Eye (tissue), 1 donor: ENCODE results near the gene KIN.
"Not testable (repeated sequence)": the region's sequence is repeated elsewhere in the genome, so short reads cannot be mapped to it uniquely, and the experiment has no call there.

ENCODE experiments used
- DNase-seq: peaks from one replicate; pipeline ENCODE4 v3.0.0-alpha.2; 2015

Gene KIN

DNA sequence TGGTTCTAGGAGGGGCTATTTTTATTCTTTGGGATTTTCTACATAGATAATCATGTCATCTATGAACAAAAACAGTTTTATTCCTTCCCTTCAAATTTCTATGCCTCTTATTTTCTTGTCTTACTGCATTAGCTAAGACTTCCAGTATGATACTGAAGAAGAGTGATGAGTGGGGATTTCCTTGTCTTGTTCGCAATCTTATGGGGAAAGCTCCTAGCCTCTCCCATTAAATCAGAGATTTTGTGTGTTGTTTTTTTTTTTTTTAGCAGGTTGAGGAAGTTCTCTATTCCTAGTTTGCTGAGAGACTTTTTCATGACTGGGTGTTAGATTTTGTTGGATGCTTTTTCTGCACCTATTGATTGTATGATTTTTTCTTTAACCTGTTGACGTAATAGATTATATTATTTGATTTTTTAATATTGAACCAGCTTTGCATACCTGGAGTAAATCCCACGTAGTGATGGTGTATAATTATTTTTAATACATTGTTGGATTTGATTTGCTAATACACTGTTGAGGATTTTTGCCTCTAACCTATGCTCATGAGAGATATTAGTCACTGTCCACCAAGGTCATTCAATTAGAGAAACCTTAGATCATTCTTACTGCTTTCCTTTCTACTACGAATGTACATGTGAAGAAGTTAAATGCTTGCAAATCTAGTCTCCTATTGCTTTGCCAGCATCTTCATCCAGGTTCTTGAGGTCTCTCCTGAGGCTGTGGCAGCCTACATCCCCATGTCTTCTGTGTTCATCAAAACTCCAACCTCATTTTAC, 6.6 kb upstream of the KIN start:
- no peak for DNase-seq

DNA sequence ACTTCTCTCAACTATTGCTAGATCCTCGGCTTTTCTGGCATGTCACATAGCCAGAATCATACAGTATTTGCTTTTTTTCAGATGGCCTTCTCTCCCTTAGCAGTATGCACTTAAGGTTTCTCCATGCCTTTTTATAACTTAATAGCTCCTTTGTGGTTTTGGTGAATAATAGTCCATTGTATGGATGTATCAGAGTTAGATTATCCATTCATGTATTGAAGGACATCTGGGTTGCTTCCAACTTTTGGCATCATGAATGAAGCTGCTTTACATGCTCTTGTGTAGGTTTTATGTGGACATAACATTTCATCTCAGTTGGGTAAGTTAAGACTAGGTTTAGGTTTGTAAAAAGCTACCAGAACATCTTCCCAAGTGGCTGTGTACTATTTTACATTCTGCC, 4.7 kb upstream of the KIN start:
- no peak for DNase-seq

DNA sequence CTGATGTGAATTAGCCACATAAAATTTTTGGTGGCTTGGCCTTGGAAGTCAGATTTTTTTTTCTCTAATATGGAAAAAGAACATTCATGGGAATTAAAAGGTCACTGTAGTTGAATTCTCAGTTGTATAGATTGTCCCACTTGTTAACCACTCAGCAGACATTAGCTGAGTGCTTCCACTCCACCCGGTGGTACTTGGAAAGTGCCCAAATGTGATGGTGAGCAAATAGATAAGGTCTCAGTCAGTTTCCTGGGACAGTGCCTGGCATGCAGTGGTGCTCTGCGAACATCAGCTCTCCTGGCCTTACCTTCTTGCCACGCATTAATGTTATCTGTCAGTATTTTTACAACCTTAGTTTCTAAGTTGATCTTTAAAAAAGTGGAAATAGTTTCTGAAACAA, 1.6 kb upstream of the KIN start:
- no peak for DNase-seq

DNA sequence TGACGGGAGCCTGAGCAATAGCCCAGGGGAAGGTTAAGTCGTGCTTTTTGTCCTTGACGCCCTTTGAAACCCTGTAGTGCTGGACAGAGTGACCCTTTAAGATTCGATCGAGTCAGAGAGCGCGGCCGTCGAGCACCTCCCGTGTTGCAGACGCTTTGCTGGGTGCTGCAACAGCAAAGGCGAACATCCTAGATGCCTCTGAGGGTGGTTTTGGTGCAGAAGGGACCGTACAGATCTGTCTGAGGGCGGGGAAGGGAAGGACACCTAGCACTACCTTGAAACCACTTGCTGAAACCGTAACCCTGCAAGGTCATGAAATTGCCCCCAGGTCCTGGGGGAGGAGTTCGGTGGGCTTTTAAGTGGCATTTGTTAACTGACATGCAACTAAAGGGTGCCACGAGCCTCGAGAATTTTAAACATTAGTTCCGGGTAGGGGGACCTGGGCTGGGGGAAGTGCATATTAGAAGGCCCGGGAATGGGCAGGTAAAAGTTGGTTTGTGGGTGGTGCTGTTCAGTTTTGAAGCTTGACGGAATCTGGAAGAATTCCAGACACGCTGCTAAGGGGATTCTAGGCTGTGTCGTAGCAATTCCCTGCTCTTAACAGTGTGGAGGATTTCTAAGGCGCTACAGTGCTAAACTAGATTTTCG, 970 bp upstream of the KIN start:
- peak; percentile 35 for DNase-seq

DNA sequence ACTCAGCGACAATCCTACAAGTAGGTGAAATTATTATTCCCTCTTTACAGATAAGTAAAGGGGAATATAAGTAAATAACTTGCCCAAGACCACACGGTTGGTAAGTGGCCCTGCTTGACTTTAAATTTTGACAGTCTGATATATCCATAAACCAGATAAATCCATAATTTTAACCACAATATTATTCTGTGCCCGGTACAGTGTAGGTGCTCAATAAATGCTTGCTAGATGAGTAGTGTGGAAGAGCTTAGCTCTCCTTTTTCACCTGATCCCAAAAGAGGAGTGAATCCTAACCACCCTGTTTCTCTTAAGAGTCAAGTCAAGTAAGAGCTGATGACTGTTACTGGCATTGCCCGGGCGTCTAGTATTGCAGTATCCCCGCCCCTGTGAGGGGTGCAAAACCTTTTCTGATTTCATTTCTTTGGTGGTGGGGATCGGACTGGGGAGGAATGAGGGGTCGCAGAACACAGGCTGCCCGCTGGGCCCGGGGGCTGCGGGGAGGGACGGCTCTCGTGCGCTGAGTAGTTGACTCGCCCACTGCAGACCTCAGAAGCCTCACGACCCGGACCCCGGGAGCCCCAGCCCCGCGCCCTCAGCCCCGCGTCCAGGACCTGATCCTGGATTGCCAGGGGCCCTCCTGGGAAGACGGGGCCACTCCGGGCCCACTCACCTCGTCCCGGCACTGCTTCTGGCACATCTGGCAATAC, 490 bp downstream of the KIN start:
- DNase-seq, result no peak

DNA sequence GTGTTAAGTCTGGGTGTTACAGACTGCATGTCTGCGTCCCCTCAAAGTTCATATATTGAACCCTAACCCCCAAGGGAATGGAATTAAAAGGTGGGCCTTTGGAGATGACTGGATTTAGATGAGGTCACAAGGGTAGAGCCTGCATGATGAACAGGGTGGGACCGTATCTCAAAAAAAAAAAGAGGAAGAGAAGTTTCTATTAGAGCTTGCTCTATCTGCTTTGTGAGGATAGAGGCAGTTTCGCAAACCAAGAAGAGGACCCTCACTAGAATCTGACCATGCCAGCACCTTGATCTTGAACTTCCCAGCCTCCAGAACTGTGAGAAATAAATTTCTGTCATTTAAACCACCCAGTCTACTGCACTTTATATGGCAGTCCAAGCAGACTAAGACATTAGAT, 1.4 kb downstream of the KIN start:
- DNase-seq, result no peak

DNA sequence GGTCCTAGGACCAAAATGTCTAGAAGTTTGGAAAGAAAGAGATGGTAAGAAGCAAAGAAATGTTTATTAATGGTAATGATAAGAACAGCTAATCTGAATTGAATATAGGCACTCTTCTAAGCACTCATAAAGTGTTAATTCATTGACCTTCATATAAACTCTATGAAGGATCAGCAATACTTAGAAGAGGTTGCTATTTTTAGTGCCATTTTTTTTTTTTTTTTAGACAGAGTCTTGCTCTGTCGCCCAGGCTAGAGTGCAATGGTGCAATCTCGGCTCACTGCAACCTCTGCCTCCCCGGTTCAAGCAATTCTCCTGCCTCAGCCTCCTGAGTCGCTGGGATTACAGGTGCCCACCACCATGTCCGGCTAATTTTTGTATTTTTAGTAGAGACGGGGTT, 5.6 kb downstream of the KIN start:
- not testable (repeated sequence) for DNase-seq

DNA sequence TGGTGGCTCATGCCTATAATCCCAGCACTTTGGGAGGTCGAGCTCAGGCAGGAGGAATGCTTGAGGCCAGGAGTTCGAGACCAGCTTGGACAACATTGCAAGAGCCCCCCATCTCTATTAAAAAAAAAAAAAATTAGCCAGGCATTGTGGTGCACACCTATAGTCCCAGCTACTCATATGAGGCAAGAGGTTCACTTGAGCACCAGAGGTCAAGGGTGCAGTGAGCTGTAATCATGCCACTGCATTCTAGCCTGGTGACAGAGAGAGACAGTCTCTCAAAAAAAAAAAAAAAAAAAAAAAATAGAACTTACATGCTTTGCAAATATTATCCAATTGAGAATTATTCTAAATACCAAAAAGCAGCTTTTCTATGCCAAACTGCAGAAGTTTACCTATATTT, 11.0 kb downstream of the KIN start:
- DNase-seq, result no peak

DNA sequence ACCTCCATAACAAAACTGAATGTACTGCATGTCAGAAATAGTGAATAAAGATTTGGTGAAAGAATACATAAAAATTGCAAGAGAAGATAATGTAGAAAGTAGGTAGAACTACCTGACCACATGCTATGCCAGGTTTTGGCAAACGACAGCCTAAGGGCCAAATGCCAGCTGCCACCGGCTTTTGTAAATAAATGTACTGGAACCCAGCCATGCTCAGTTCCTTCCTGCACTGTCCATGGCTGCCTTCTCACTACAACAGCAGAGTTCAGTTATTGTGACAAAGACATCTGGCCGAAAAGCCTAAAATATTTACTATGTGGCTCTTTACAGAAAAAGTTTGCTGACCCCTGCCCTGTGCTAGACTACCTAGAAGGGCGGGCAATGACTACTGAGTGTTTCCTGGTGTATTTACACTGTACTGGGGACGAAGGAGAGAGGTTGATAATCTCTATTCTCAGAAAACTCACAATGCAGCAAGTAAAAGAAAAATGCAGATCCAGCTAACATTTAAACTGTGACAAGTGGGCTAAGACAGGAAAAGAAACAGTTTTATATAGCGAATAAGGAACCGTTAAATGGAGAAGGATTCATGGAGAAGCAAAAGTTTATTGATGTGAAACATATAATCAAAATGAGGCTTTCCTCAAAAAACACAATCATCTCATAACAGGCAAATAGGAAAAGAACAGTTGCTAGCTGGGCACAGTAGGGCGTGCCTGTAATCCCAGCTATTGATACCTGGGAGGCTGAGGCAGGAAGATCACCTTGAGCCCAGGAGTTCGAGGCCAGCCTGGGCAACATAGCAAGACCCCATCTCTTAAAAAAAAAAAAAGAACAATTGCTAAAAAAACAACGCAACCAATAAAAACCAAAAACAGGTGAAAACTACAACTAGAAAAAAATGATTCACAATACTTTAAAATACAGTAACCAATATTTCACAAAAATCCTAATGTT, 13.7 kb downstream of the KIN start:
- DNase-seq, result no peak

DNA sequence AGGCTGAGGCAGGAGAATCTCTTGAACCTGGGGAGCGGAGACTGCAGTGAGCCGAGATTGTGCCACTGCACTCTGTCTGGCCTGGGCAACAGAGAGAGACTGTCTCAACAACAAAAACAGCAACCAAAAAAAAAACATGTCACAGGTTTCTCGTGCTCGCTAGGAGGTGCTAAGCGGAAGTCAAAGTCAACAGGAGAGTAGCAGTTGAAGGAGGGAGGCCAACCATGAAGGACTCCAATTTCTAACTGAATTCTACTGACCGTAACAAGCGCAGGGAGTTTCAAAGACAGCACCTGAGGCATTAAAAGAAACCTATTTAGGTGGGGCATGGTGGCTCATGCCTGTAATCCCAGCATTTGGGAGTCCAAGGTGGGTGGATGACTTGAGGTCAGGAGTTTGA, 19.4 kb downstream of the KIN start:
- DNase-seq, result no peak

DNA sequence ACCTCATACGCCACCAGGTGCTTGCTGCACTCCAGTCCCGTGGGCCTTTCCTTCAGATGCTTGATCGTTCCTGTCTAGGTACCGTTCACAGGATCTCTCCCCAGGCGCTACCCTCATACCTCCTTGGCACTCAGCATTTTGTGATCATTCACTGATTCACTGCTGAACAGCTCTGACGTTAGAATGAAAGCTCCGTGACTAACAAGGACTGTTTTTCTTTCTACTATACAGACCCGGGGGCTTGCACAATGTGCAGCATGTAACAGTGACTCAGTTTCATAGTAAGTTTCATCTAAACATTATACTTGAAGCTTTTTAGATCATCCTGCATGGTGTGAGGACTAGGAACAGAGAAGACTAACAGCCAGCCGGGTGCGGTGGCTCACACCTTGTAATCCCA, 20.6 kb downstream of the KIN start:
- no peak for DNase-seq

DNA sequence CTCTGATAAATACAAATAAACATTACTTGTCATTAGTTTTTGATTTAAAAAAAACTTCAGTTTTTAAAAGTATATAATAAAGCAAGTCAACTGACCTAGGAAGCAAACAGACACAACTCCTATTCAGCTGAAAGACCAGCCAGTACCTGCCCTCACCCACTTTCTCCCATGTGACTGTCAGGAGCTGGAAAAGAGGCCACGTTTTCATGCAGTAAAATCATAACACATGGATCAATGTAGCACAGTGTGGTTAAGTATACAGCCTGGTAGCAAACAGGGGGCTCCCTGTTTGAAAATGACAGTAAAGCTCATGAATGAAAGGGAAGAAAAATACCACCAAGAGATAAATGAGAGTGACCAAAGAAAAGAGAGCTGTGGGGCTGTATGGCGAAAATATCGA, 21.6 kb downstream of the KIN start:
- DNase-seq, result no peak

DNA sequence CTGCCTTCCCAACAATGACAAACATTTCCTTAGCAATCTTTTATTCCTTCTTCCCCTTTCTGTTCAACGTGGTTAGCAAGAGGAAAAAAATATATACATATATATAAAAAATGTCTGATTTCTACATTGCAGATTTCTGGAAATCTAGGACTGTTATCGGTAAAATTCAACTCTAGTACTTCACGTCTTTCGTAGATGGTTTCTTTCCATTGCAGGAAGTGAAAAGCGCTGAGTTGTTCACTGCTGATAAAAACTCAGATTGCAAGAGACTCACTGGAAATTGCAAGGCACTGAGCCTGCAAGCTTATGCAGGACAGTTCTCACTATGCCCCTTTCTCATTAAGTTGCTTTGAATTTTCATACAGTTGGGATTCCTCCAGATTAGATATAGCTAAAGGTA, 23.9 kb downstream of the KIN start:
- no peak for DNase-seq

DNA sequence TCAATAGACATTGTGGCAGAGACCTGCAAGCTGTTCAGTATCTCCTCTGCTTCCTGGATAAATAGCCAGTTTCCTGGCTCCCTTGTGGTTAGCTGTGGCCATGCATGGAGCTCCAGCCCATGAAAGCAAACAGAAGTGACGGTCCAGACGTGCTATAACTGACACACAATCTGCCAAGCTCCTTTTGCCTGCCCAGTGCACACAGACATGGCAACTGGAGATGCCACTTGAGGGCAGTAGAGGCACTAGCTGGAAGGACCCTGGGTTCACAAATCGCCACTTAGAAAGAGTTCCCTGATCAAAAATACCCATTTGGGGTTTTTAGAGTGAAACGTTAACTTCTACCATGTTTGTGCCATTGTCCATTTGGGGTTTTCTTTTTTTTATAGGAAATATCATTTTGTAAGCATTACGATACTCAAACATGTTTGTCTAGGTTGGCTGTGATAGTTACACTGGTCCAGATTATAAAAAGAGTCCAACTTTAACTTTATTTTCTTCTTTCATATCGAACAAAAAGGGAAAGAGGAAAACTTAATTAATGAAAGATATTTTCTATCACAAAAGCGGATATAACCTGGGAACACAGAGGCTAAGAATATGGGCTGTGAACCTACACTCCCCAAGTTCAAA, 31.3 kb downstream of the KIN start:
- DNase-seq, result no peak

DNA sequence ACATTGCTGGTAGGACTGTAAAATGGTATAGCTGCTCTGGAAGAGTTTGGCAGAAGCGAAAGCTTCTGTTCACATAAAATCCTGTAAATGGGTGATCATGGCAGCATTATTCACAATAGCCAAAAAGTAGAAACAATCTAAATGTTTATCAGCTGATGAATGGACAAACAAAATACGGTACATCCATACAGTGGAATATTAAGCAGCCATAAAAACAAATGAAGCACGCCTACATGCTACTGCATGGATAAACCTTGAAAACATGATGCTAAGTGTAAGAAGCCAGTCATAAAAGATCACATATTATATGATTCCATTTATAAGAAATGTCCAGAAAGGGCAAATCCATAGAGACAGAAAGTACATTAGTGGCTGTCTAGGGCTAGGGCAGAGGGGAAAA, 32.7 kb downstream of the KIN start:
- no peak for DNase-seq

DNA sequence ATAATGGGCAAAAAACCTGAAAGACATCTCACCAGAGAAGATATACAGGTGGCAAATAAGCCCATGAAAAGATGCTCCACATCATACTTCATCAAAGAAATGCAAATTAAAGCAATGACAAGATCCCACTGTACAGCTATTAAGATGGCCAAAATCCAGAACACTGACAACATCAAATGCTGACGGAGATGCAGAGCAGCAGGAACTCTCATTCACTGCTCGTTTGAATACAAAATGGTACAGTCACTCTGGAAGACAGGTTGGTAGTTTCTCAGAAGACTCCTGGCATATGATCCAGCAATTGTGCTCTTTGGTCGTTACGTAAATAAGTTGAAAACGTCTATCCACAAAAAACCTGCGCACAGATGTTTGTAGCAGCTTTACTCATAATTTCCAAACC, 35.5 kb downstream of the KIN start:
- DNase-seq, result no peak

DNA sequence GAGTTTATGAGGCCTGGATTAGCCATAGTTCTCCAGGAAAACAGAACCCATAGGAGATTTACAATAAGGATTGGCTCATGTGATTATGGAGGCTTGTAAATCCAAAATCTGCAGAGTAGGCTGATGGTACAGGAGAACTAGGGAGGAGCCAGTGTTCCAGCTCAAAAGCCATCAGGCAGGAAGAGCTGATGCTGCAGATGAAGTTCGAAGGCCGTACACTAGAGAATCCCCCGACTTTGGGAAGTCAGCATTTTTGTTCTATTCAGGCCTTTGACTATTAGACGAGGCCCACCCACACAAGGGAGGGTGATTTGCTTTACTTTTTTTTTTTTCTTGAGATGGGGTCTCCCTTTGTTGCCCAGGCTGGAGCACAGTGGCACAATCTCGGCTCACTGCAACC, 37.6 kb downstream of the KIN start:
- DNase-seq, result no peak

DNA sequence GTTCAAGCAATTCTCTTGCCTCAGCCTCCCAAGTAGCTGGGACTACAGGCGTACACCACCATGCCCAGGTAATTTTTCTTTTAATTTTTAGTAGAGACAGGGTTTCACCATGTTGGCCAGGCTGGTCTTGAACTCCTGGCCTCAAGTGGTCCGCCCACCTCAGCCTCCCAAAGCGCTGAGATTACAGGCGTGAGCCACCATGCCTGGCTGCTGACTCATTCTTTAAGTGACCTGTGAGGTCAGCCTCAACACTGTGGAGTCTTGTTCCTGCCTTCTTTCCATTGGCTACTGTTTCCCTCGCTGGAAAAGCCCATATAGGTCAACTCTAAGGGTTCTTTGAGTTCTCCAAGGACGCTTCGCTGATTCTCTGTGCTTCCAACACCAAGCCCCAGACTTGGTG, 39.2 kb downstream of the KIN start:
- DNase-seq, result not testable (repeated sequence)

DNA sequence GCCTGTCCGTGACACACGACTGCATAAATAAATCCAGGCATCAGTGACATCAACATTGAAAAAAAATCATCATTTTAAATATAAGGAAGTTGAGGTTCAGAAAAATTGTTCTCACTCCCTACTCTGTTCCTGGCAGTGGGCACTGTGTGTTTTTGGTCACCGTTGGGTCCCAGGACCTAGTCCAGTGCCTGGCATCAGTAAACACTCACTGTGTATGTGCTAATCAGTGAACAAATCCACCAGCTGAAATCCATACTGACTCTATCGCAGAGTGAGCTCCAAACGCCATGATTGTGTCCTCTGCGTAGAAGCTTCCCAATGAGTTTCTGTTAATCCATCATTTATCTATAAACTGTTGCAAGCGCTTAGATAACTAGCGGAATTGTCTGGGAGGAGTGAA, 43.5 kb downstream of the KIN start:
- no peak for DNase-seq

DNA sequence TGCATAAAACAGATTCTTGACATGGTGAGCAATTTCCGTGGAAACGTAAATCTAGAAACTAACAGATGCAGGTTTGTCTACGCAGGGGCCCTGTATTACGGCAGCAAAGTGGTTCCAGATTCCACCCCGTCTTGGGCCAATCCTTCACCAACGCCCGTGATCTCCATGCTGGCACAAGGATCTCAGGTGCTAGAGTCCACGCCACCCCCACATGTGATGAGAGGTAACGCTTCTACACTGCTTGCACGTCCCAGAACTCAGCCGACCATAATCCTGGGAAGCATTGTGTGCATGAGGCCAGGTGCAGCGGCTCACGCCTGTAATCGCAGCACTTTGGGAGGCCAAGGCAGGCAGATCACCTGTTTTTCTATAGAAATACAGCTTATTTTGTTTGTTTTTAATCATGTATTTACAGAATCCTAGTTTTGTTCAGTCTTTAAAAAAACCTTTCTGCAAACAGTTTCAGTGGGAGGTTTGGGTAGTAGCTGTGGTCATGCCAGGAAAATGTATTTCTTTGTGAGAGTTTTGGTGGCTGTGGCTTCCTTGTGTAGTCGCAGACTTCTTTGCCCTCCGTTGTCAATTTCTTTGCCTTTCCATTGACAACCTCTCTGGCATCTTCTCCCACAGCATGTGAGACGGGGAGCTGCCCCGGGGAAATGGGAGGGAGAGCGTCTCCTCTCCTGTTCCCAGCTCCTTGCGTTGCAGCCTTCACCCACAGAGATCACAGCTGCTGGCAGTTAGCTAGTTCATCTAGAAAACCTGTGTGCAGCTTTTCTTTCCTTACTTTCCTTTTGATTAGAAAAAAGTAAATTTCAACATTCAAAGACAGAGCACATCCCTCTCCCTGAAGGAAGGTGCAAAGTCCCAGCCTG, 49.0 kb downstream of the KIN start:
- no peak for DNase-seq

DNA sequence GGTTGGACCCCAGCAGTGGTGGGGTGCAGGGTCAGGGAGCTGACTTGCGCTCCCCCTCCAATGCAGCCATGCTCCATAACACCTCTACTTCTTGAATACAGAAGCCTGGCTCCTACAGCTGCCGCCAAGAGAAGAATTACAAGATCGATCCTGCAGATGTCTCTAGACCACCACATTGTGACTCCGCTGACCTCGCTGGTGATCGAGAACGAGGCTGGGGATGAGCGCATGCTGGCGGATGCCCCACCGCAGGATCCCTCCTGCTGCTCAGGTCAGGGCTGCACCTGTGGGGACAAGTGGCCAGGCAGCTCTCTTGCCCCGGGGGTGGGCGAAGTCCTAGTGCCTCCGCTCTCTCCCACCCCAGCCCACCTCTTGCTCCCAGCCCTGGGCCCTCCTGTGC, 53.0 kb downstream of the KIN start:
- DNase-seq, result no peak
